HFF-Myc (cell line): ENCODE data around the gene GCDH.
"Not testable (repeated sequence)": the region's sequence is repeated elsewhere in the genome, so short reads cannot be mapped to it uniquely, and the experiment has no call there.

Experiments used
- DNase-seq: peaks from one replicate; pipeline ENCODE4 v3.0.0-alpha.2; 2011; ENCODE audit warnings: low read depth; ENCODE audit errors: extremely low read depth
- H3K4me3 ChIP-seq: replicated peaks from 2 replicates; pipeline ENCODE4 v1.5.1; 2011; ENCODE audit warnings: low read depth, mild to moderate bottlenecking, control low read depth, low read length
- CTCF ChIP-seq: IDR thresholded peaks from 2 replicates; pipeline ENCODE4 v1.5.1; 2012; ENCODE audit warnings: mild to moderate bottlenecking, low read depth, low read length, control low read depth; ENCODE audit errors: missing control alignments

Gene GCDH

DNA sequence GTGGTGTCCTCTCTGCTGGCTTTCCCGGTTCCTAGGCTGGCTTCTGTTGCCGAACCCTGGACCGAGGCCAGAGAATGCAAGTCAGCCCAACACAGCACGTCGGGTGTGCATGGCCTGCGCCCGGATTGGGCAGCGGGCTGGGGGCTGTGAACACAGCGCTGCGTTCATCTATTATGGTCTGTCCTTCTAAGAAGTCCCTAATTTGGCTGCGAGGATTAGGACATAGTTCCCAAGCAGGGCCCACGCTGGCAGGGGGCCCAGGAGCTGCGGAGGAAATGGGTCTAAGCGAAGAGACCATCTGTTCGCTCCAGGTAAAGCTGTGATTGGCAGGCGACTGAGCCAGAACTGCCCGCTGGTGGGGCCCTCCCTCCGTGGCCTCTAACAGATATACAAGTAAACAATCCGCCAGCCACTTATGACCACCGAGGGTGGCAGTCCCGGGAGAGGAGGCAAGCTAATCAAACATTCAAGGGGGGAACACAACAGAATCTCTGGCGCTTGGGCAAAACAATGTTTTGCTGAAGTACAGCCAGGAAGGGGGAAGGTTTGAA, 22.1 kb downstream of the GCDH start:
- TF ChIP-seq CTCF, result no peak
- no peak for DNase-seq

DNA sequence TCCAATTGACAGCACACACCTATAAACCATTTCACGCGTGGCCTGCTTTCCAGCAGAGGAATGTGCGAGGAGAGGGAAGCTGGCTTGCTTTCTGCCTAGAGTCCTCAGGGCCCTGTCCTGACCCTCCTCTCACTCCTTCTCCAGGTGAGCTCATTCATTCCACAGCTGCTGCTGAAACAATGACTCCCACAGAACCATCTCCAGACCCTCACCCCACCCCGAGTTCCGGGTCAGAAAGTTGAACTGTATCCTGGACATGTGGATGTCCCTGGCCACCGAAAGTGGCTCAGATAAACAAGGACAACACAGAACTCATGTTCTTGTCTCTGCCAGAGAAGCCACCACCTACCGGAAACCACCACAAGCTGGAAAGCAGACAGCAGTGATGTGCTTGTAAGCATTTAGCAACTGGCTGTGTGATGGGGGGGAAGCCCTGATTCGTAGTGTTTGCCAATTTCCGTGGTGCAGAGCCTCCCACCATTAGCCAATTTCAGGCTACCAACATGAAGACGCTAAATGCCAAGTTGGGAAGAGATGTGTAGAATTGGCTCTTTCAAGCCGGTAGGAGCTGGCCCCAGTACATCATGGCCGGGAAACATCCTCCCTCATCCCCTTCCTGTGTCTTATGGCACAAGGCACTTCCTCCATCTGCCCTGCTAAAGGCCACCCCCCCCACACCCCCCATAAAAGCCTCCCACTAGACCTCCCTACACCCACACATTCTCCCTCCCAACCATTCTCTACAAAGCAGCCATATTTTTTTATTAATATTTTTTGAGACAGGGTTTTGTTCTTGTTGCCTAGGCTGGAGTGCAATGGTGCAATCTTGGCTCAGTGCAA, 23.1 kb downstream of the GCDH start:
- DNase-seq, result no peak
- TF ChIP-seq CTCF, result no peak
- H3K4me3 ChIP-seq, result no peak overlapping the region

More for the DNA sequence above, 22.1 kb downstream of the GCDH start:
- H3K4me3 ChIP-seq, result no peak overlapping the region

DNA sequence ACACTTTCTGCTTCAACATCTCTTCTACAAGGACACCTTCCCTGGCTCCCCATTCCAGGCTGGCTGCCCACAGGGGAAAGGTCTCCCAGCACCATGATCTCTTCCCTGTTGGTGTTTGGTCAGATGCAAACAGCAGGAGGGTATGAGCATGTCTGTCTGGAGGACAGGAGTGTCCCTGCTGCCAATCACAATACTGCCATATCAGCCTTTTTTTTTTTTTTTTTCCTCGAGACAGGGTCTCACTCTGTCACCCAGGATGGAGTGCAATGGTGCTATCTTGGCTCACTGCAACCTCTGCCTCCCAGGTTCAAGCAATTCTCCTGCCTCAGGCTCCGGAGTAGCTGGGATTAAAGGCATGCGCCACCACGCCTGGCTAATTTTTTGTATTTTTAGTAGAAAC, 24.9 kb downstream of the GCDH start:
- not testable (repeated sequence) for H3K4me3 ChIP-seq, DNase-seq

GRCh38 chr19:12918253-12918652, 27.3 kb downstream of the GCDH start:
- TF ChIP-seq CTCF, result no peak
- no peak overlapping the region for H3K4me3 ChIP-seq

GRCh38 chr19:12921047-12921446, 30.1 kb downstream of the GCDH start:
- no peak for DNase-seq
- no peak for TF ChIP-seq CTCF
- no peak overlapping the region for H3K4me3 ChIP-seq

More at GRCh38 chr19:12918253-12918652, 27.3 kb downstream of the GCDH start:
- DNase-seq, result no peak

DNA sequence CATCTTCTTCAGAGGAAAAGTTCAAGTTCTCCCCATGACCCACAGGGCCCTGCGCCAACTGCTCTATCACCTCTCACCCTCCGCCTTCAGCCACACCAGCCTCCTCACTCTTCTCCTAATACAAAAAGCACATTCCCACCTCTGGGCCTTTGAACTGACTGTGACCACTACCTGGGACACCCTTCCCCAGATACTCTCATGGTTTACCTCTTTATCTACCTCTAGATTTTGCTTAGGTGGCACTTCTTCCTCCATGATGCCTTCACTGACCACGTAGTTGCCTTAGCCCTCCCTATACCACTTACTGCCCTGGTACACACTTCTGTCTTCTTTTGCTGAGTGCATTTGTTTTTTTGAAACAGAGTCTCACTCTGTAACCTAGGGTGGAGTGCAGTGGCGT, 32.0 kb downstream of the GCDH start:
- H3K4me3 ChIP-seq, result no peak overlapping the region
- no peak for TF ChIP-seq CTCF
- no peak for DNase-seq

- no peak for TF ChIP-seq CTCF
- H3K4me3 ChIP-seq, result no peak overlapping the region
- DNase-seq, result no peak
Measured at GRCh38 chr19:12924621-12925310, 33.8 kb downstream of the GCDH start.
